Body of pancreas (tissue), 4 donors: ENCODE data around the gene CRACDL.

Experiments used
- CTCF ChIP-seq, 7 experiments: fragments of 450-650 bp in 4 of 7; fragments of 200-600 bp in 3 of 7; sonication (generic) in 3 of 7; IDR thresholded peaks; one replicate each; pipeline ENCODE4 v1.5.1; 2016 to 2019; ENCODE audit warnings: antibody characterized with exemption in 7 of 7
- POLR2A ChIP-seq, 3 donors: fragments of 450-650 bp; IDR thresholded peaks; one replicate each; pipeline ENCODE4 v1.6.1; 2016; ENCODE audit warnings: antibody characterized with exemption in 3 of 3, mild to moderate bottlenecking in 2 of 3

- TF ChIP-seq POLR2A (IDR thresholded peaks at IDR 0.05) (no peak), CTCF (IDR thresholded peaks at IDR 0.05) (no peak)
Measured at GRCh38 chr2:98825404-98825803, 110.6 kb downstream of the CRACDL start.
